Pancreas (tissue), 10 donors: Measurements from ENCODE around the gene DPY19L1. TPM values are rescaled to one million over a fixed set of nuclear protein-coding genes. Genes with fewer than 3 reads are reported as not detected.
"Not testable (repeated sequence)": the region's sequence is repeated elsewhere in the genome, so short reads cannot be mapped to it uniquely, and the experiment has no call there.

Experiments
- ATAC-seq, 4 donors: fragments of 200-7000 bp; cut with Tn5 transposase; one replicate each; pipeline versions ENCODE4 v1.8.0 to v1.9.1; 2020; ENCODE audit warnings: mild to moderate bottlenecking in 4 of 4, moderate library complexity in 4 of 4
- DNase-seq, 6 donors: peaks; one replicate each; pipeline ENCODE4 v3.0.0-alpha.2; 2020
- FAIRE-seq: peaks from 2 replicates; lab custom pipeline; 2012; peaks lifted over from hg19 to GRCh38; lab: Jason Lieb, UNC
- H3K27ac ChIP-seq, 4 donors: fragments of 200-600 bp; sonication (generic); 1 replicate in 3 of 4; 2 replicates in 1 of 4; pipeline versions ENCODE4 v1.5.0 to v1.8.0; 2020
- H3K27me3 ChIP-seq, 4 donors: fragments of 200-600 bp; one replicate each; pipeline ENCODE4 v1.8.0; 2021
- H3K36me3 ChIP-seq, 3 donors: fragments of 200-600 bp; sonication (generic) in 1 of 3; one replicate each; pipeline versions ENCODE4 v1.5.0 to v1.8.0; 2020 to 2021
- H3K4me1 ChIP-seq, 3 donors: fragments of 200-600 bp; one replicate each; pipeline ENCODE4 v1.8.0; 2021
- H3K4me3 ChIP-seq, 4 donors: fragments of 200-600 bp; sonication (generic) in 2 of 4; one replicate each; pipeline versions ENCODE4 v1.5.0 to v1.8.0; 2020 to 2021
- H3K9me3 ChIP-seq, 4 donors: fragments of 200-600 bp; one replicate each; pipeline ENCODE4 v1.8.0; 2021
- WGBS, 2 donors: extraction: QIAGEN DNeasy Blood & Tissue Kit; methylation state at CpG; one replicate each; pipeline ENCODE4 v1.1.7; 2013; 5-methylcytosine and 5-hydroxymethylcytosine counted together
- intact Hi-C, 3 donors: fragments of 100-400 bp; cut with DNase I; formaldehyde crosslinking; loops; one replicate each; pipeline versions ENCODE4 v1.11.1 to v1.14.2; 2022
- polyA plus RNA-seq, 2 donors: library from polyadenylated mRNA; stranded (reverse); fragments of 200-250 nt; gene quantifications; one replicate each; pipeline ENCODE4 v1.2.3, GENCODE V29; 2013
- total RNA-seq, 6 donors: library from RNA; stranded (reverse); fragmentation: NEBNext Ultra II Directional in 4 of 6; extraction: Animal tissue kit (Norgen Biotek cat#: 25700) in 4 of 6; gene quantifications; one replicate each; pipeline versions ENCODE4 v1.2.1 to v1.2.4, GENCODE V29; 2021 to 2023
- TF ChIP-seq, protein P1 (sequence below), 4 donors: fragments of 200-600 bp; sonication (generic) in 3 of 4; IDR thresholded peaks; one replicate each; pipeline versions ENCODE4 v1.5.0 to v1.8.0; 2021; ENCODE audit warnings: antibody characterized with exemption in 4 of 4
- donor health status: healthy with polysubstance abuse.
- donor health status: DM: no; HTN: no; CAD: no; lungs with moderate emphysema.
- donor health status: DM: no; HTN: no; CAD: no.
- donor health status: control.
- donor health status: control.
- donor health status: Bipolar disorder and iron deficiency.
- donor health status: DM: yes; HTN: yes; CAD: no.
- donor health status: DM: no; HTN: no; CAD: no.
- donor health status: DM: no; HTN: no; CAD: no.
- donor health status: DM: yes; HTN: yes; CAD: no.

The DPY19L1 gene
- total and polyA plus RNA-seq, 8 donors = 1.6 to 12.9 (median 5.7) TPM

DNA sequence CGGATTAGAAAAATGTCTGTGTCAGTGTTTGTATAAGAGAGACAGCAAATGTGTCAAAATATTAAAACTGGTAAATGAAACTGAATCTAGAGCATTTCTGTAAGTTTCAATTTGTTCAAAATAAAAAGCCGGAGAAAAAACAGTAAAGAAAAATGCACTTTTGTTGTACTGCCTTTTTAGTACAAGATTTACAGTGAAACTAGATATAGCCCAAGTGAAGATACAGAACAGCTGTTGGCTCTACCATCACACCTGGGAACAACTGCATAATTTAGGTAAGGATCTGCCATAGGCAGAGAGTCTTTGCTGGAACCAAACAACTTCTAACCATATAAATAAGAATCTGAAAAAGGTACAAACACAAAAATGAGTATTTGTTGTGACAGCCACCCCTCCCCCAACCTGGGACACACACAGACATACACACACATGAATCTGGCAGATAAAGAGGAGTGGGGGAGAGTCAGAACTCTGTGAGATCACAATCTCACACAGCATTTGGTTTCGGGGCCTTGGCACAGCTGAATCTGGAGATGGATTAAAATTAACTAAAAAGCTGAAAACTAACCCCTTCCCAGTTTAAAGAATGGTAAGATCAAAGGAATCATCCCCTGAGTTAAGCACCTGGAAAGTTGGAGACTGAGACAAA is 54.8 kb downstream of the DPY19L1 start:
- H3K36me3 ChIP-seq = no peaks in the 10 kb centered on the region
- no peaks in the 10 kb centered on the region for H3K4me1 ChIP-seq
- FAIRE-seq (no peak), ATAC-seq (no peak), DNase-seq (no peak)
- H3K27ac ChIP-seq = no peak overlapping the region
- H3K9me3 ChIP-seq = no peaks in the 10 kb centered on the region
- TF ChIP-seq, protein P1, sequence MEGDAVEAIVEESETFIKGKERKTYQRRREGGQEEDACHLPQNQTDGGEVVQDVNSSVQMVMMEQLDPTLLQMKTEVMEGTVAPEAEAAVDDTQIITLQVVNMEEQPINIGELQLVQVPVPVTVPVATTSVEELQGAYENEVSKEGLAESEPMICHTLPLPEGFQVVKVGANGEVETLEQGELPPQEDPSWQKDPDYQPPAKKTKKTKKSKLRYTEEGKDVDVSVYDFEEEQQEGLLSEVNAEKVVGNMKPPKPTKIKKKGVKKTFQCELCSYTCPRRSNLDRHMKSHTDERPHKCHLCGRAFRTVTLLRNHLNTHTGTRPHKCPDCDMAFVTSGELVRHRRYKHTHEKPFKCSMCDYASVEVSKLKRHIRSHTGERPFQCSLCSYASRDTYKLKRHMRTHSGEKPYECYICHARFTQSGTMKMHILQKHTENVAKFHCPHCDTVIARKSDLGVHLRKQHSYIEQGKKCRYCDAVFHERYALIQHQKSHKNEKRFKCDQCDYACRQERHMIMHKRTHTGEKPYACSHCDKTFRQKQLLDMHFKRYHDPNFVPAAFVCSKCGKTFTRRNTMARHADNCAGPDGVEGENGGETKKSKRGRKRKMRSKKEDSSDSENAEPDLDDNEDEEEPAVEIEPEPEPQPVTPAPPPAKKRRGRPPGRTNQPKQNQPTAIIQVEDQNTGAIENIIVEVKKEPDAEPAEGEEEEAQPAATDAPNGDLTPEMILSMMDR (IDR thresholded peaks at IDR 0.05) = no peak
- no peak overlapping the region for H3K4me3 ChIP-seq
- WGBS, 2 donors = 83 to 86% methylated on average over 3 of the region's 3 CpGs
- no peaks in the 10 kb centered on the region for H3K27me3 ChIP-seq
- intact Hi-C loops = no loop called here

DNA sequence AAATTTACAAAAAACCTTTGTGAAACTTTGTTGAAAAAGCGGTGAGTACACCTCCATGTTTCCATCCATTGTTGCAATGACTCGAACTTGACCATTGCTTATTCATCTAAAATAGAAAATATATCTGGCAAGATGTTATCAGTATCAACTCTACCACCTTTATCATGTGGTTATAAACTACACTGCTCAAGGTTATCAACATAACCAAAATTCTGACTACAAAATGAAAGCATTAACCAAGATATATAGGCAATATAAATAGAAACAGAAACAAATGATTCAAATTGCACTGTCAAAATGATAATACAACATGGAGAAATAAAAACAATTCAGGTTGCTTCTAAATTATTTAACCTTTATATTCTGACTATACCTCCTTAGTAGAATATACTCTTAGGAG is 58.2 kb downstream of the DPY19L1 start:
- DNase-seq, ATAC-seq, H3K27ac ChIP-seq, H3K36me3 ChIP-seq, H3K4me1 ChIP-seq, H3K9me3 ChIP-seq, H3K27me3 ChIP-seq, H3K4me3 ChIP-seq, intact Hi-C loops, FAIRE-seq: not testable (repeated sequence)
- WGBS, 2 donors = 86 to 93% methylated on average over 2 of the region's 2 CpGs

DNA sequence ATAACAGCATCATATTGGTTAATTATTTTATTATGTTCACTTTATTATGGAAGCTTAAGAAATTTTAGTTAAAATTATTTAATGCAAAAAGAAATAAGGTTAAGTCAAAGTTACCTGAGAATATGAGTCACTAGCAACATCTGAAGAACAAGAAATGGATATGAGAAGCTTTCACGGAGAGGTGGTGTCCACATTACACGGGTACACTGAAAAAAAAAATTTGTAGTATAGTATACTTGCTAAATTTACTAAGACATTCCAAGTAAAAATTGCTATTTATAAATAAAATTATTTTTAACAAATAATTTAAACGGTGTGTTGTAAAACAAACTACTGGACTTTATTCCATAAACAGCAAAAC is 63.9 kb downstream of the DPY19L1 start:
- Histone ChIP-seq H3K4me1 (no peaks in the 10 kb centered on the region), H3K36me3 (no peaks in the 10 kb centered on the region), H3K27ac (no peak overlapping the region), H3K27me3 (no peaks in the 10 kb centered on the region), H3K9me3 (no peaks in the 10 kb centered on the region), H3K4me3 (no peak overlapping the region)
- ATAC-seq (no peak), FAIRE-seq (no peak), DNase-seq (no peak)
- TF ChIP-seq, protein P1 (IDR thresholded peaks at IDR 0.05) = no peak
- 97% methylated on average over 3 of the region's 3 CpGs for WGBS, 2 donors
- intact Hi-C loops = no loop called here

DNA sequence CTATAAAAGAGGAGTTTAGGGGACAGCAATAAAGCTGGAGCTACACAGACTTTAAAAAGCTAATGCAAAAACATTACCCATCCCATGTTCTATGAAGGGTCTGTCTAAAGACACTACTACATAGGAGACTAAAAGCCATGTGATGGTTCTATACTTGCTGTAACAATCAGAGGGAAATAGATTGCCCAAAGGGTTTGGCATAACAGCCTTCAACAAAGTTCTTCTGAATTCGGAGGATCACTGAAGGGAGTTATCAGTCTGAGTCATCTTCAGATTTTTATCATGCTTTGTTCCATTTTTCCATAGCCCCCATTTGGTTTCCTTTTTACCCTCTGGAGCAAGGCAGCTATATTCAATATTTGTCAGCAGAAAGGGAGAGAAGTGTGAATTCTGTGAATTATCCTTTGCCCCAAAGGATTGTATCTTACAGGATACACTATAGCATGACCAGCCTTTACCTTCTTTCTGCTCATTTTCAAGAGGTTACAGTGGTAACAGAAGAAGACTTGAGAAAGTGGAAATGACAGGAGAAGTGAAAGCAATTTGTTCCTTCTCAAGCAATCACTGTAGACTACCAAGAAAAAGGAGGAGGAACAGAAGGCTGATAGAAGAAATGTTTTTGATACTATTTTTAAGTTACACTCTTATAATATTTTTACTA is 64.4 kb downstream of the DPY19L1 start:
- H3K27me3 ChIP-seq, H3K36me3 ChIP-seq, ATAC-seq, DNase-seq, H3K4me3 ChIP-seq, intact Hi-C loops, FAIRE-seq, H3K27ac ChIP-seq, H3K4me1 ChIP-seq, H3K9me3 ChIP-seq: not testable (repeated sequence)
- 93 to 100% methylated on average over 1 of the region's 1 CpG for WGBS, 2 donors

DNA sequence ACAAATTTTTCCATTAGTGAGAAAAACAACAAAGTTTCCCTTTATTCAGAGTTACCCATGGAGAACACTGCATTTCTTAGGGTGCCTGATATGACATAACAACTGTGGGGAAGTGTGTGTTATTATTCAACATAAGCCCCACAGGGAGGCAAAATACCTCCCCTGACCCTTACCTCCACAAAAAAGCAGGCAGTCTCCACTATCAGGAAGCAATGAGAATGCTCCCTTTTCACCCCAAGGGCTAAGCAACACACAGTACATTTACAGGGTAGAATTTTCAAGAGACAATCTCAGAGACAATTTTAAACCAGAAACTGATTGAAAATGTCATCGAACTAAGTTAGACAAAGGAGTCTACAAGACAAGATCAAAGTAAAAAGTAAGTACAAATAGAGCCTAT is 69.5 kb downstream of the DPY19L1 start:
- intact Hi-C loops, H3K4me3 ChIP-seq, H3K27me3 ChIP-seq, H3K9me3 ChIP-seq, DNase-seq, FAIRE-seq, H3K4me1 ChIP-seq, H3K36me3 ChIP-seq, H3K27ac ChIP-seq, ATAC-seq: not testable (repeated sequence)
- no CpG with 5 or more reads among the region's 1 CpG for WGBS, 2 donors

DNA sequence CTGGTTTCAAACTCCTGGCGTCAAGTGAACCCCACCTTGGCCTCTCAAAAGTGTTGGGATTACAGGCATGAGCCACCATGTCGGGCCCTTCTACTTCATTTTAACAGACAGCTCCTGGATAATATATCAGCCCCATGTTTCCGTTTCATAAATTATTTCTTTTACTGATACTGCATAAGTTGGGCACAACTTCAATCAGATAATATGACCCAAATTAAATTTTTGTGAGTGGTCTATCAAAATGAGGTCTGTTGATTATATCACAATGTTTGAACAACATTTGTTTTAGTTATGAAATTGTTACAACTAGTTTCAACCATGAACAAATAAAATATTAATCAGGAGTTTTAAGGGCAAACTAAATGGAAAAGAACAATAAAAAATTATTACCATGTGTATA is 70.8 kb downstream of the DPY19L1 start:
- H3K27me3 ChIP-seq, H3K4me3 ChIP-seq, intact Hi-C loops, H3K27ac ChIP-seq, H3K36me3 ChIP-seq, DNase-seq, FAIRE-seq, ATAC-seq, H3K4me1 ChIP-seq, H3K9me3 ChIP-seq: not testable (repeated sequence)
- 88 to 95% methylated on average over 3 of the region's 3 CpGs for WGBS, 2 donors

DNA sequence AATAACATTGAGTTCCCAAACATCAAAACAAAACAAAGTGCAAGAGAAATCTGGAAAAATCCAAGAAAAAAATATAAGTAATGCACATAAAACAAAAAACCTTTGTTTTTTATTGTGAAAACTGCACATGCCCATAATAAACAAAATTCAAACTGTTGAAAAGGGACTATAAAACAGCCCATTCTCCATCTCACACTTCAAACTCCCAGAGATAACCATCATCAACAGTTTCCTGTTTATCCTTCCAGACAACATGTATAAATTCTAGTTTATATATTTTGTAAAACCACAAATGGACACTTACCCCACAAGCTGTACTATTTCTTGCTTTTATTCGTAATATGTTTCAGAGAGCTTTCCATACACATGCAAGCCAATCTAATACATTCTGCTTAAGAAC is 79.3 kb downstream of the DPY19L1 start:
- FAIRE-seq = no peak

More for the DNA sequence above, 79.3 kb downstream of the DPY19L1 start:
- Histone ChIP-seq H3K4me3 (no peak overlapping the region), H3K27ac (no peak overlapping the region), H3K9me3 (no peaks in the 10 kb centered on the region), H3K27me3 (no peaks in the 10 kb centered on the region), H3K36me3 (no peaks in the 10 kb centered on the region), H3K4me1 (no peaks in the 10 kb centered on the region)
- intact Hi-C loops = no loop called here
- TF ChIP-seq, protein P1 (IDR thresholded peaks at IDR 0.05) = no peak
- DNase-seq = no peak
- no peak for ATAC-seq
- 95 to 98% methylated on average over 1 of the region's 1 CpG for WGBS, 2 donors
